ENCODE results near the gene ATOSA. TPM values are rescaled to one million over a fixed set of nuclear protein-coding genes. Genes with fewer than 3 reads are reported as not detected.

Gene ATOSA
- total RNA-seq, 1 donor from 2014 or later, result 42.0 TPM

GRCh38 chr15:52657338-52657737 is 21.9 kb downstream of the ATOSA start:
- no peak for FAIRE-seq
- DNase-seq (ENCODE audit: low spot score in 2 of 2), result no peak

DNA sequence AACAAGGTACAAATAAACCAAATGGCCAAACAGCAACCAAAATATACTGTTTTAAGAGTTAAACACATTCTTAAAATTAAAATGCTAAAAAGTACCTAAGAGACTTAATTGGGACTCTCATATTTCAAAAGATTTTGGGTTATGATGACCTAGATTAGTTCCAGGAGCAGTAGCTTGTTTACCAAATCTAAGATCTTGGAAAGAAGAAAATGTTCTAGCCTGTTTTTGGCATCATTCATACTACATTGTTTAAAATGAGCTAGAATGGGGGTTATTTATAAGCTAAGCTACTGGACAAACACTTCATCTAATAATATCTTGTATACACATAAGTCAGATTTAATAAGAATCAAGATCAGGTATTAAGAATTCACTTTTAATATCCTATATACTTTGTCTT is 22.8 kb downstream of the ATOSA start:
- DNase-seq (ENCODE audit: low spot score in 2 of 2), result no peak
- no peak for FAIRE-seq

- no peak for DNase-seq (ENCODE audit: low spot score in 2 of 2)
- FAIRE-seq, result no peak
Measured at GRCh38 chr15:52653431-52653964, 25.7 kb downstream of the ATOSA start.

DNA sequence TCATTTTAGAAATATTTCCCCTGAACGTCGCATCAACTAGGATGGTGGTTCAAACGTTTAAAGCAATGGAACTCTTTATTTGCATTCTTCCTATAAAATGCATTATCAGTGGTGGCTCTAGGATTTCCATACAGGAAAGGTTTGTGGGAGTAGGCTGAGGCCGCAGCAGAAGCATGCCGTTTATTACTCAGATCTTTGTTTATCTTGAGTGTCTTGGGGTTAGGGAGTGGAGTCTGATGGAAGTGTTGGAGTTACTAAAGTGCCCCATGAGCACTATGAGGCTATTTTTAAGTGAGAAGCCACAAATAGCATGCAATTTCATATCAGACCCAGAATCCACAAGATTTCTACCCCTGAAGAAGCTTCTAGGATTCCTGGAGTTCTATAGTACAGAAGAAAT is 26.2 kb downstream of the ATOSA start:
- FAIRE-seq, result no peak
- DNase-seq (ENCODE audit: low spot score in 2 of 2), result no peak

GRCh38 chr15:52652286-52652685 is 26.9 kb downstream of the ATOSA start:
- DNase-seq (ENCODE audit: low spot score in 2 of 2) (no peak), FAIRE-seq (no peak)

DNA sequence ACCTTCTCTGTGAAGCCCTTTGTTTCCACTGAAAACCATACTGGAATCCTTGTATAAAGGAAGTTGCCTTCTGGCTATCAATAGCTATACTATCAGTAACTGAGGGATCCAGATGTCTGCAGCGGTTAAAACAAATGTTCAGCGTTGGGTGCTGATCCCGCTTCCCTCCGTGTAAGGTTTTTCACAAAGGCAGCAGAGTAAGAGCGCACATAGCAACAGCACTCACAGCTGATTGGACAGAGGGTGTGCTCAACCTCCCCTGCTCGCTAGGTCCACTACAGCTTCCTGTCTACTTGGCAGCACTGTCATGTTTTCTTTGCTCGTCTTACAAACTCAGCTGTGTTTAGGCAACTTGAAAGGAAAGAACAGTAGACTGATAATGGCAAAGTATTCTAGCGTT is 27.3 kb downstream of the ATOSA start:
- no peak for FAIRE-seq
- peak in 1 of 2 donors; percentile 19 for DNase-seq (ENCODE audit: low spot score in 2 of 2)

DNA sequence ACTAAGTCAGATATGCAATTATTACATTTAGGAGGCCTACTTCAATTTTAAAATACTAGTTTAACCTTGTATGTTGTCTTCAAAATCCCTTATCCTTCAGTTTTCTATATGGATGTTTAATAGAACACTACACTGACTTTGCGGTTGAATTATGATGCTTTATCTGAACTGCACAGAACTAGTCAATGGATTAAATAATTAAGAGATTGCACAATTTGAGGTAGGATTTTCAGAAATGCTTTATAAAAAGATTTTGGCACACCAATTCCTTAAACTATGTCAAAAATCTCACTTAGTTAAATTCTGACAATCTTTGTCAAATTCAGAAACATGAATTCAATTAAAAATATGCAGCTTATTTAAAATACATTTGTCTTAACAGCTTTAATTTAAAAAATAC is 28.1 kb downstream of the ATOSA start:
- FAIRE-seq (no peak), DNase-seq (ENCODE audit: low spot score in 2 of 2) (no peak)

GRCh38 chr15:52649686-52650085 is 29.5 kb downstream of the ATOSA start:
- DNase-seq (ENCODE audit: low spot score in 2 of 2) (no peak), FAIRE-seq (no peak)

DNA sequence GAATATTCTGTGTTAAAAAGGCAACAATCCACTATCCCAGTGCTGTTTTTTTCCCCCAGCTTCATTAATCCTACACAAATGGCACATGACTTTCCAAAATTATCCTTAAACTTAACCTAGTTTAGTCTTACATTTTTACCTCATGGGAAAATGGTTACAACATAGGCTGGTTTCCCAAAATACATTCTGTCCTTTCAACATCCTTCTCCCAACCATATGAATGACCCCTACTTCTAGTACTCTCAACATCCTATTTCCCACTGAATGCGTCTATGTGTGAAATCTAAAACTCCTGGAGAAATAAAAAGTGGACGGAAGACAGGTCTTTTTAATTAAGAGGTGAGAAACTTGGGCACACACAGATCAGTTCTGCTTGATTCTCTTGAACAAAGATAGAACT is 33.3 kb downstream of the ATOSA start:
- DNase-seq (ENCODE audit: low spot score in 2 of 2), result no peak
- FAIRE-seq, result no peak

DNA sequence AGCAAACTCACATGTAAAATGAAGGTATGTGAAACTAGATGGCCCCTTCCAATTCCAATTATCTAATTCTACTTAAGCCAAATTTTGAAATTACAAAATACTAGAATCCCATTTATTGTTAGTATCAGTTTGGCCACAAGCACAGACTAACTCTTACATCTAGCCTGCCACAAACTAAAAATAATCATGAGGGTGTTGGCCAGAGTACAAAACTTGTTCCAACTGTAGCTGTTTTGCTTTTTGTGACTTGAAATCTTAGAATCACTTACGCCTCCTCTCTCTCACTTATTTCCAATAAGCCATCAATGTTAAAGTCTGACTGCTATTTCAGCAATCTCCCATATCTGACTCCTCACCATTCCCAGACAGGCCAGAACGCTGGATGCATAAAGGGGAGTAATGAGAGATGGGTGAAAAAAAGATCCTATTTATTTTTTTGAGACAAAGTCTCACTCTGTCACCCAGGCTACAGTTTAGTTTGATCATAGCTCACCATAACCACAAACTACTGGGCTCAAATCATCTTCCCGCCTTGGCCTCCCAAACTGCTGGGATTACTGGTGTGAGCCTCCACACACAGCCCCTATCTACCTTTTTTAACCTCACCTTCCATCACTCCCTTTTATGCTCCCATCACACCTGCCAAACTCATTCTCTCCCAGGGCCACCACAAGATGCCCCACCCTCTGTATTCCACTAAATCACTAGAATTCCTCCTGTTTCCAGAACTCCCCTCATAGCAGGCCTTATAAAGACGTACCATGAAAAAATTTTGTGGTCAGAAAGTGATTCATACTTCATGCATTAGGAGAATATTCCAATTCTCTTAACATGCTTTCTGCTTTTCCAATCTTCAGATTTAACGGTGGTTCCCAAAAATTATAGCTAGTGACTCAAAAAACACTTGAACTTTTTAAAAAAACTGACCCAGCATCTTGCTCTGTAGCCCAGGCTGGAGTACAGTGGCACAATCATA is 36.5 kb downstream of the ATOSA start:
- no peak for FAIRE-seq
- peak in 1 of 2 donors; percentile 2 for DNase-seq (ENCODE audit: low spot score in 2 of 2)

DNA sequence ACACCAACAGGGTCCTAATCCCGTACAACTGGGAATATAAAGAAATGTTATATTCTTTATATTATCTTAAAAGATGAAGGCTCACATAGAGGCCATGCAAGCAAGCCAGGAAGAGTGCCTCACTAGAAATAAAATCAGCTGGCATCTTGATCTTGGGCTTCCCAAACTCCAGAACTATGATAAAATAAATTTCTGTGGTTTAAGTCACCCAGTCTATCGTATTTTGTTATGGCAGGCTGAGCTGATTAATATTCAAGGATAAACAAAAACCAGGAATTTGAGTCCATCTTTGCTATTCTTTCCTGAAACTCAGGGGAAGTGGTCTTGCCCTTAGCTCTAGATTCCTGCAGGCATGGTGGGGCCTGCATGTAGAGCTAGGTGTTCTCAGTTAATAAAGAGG is 42.7 kb downstream of the ATOSA start:
- DNase-seq (ENCODE audit: low spot score in 2 of 2) (no peak), FAIRE-seq (no peak)

DNA sequence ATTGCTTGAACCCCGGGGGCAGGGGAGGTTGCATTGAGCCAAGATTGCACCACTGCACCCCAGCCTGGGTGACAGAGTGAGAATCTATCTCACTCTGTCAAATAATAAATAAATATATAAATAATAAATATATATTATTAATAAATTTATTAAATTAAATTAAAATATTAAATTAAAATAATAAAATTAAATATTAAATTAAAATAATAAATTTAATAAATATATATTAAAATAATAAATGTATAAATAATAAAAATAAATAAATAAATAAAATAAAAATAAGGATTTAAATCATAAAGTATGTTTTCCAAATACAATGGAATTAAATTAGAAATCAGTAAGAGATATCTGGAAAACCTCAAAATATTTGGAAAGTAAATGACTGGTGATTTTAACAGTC is 43.3 kb downstream of the ATOSA start:
- FAIRE-seq (peak; percentile 99), DNase-seq (ENCODE audit: low spot score in 2 of 2) (no peak)

Other genes with a start within 250 kb of the ATOSA start
- gene MYO5A, start 150.5 kb downstream of the ATOSA start, total RNA-seq, result 125 TPM
- gene ARPP19, start 110.4 kb downstream of the ATOSA start, total RNA-seq, result 195 TPM
- not detected for gene ONECUT1, start 110.9 kb upstream of the ATOSA start, total RNA-seq

Data from frontal cortex (tissue), 4 donors.